Mesenchymal stem cell (in vitro differentiated cells and primary cell): Measurements from ENCODE around the gene POLR3K.

Source experiments
- DNase-seq: peaks from one replicate; pipeline ENCODE4 v3.0.0-alpha.2; 2013
- H2AFZ ChIP-seq: one replicate; pipeline ENCODE4 v1.6.1; 2013; ENCODE audit warnings: low read depth, mild to moderate bottlenecking, control low read depth, inconsistent platforms, low read length, moderate library complexity
- H2AK5ac ChIP-seq: 2 replicates; pipeline ENCODE4 v1.6.1; 2013; ENCODE audit warnings: low read length, moderate library complexity, mild to moderate bottlenecking, inconsistent platforms; ENCODE audit not compliant: severe bottlenecking
- H2BK120ac ChIP-seq: one replicate; pipeline ENCODE4 v1.6.1; 2013; ENCODE audit warnings: low read depth, mild to moderate bottlenecking, inconsistent platforms, low read length, moderate library complexity
- H2BK12ac ChIP-seq, 2 experiments: one replicate each; pipeline ENCODE4 v1.6.1; 2013; ENCODE audit warnings: inconsistent platforms in 2 of 2, low read length in 2 of 2, mild to moderate bottlenecking in 2 of 2, moderate library complexity in 2 of 2, control low read depth in 1 of 2
- H2BK15ac ChIP-seq: one replicate; pipeline ENCODE4 v1.6.1; 2013; ENCODE audit warnings: mild to moderate bottlenecking, low read depth, inconsistent platforms; ENCODE audit not compliant: poor library complexity, severe bottlenecking
- H2BK5ac ChIP-seq: 2 replicates; pipeline ENCODE4 v1.6.1; 2013; ENCODE audit warnings: low read depth, mild to moderate bottlenecking, low read length, control low read depth, inconsistent platforms; ENCODE audit not compliant: poor library complexity, severe bottlenecking
- H3K14ac ChIP-seq, 2 experiments: one replicate each; pipeline ENCODE4 v1.6.1; 2013; ENCODE audit warnings: inconsistent platforms in 2 of 2, low read length in 2 of 2, control low read depth in 1 of 2, mild to moderate bottlenecking in 1 of 2, moderate library complexity in 1 of 2
- H3K18ac ChIP-seq, 2 experiments: one replicate each; pipeline ENCODE4 v1.6.1; 2013; ENCODE audit warnings: inconsistent platforms in 2 of 2, low read length in 2 of 2, control low read depth in 1 of 2, low read depth in 1 of 2, mild to moderate bottlenecking in 1 of 2
- H3K23ac ChIP-seq, 2 experiments: one replicate each; pipeline ENCODE4 v1.6.1; 2013; ENCODE audit warnings: inconsistent platforms in 2 of 2, low read length in 2 of 2, mild to moderate bottlenecking in 2 of 2, moderate library complexity in 2 of 2, control low read depth in 1 of 2
- H3K27ac ChIP-seq: 2 replicates; pipeline ENCODE4 v1.5.1; 2013; ENCODE audit warnings: mild to moderate bottlenecking, moderate library complexity, low read length, control low read depth, inconsistent platforms; ENCODE audit not compliant: poor library complexity, severe bottlenecking
- H3K27me3 ChIP-seq, 2 experiments: 2 replicates each; pipeline versions ENCODE4 v1.6.1 to v1.7.0; 2013; ENCODE audit warnings: low read length in 2 of 2, mild to moderate bottlenecking in 2 of 2, moderate library complexity in 2 of 2, control low read depth in 1 of 2, inconsistent platforms in 1 of 2; ENCODE audit not compliant: control insufficient read depth in 1 of 2, insufficient read depth in 1 of 2
- H3K36me3 ChIP-seq, 2 experiments: 2 replicates each; pipeline versions ENCODE4 v1.6.1 to v1.7.0; 2013; ENCODE audit warnings: low read length in 2 of 2, control low read depth in 1 of 2, inconsistent platforms in 1 of 2, low read depth in 1 of 2, mild to moderate bottlenecking in 1 of 2; ENCODE audit not compliant: insufficient read depth in 2 of 2, control insufficient read depth in 1 of 2
- H3K4ac ChIP-seq, 2 experiments: one replicate each; pipeline ENCODE4 v1.6.1; 2013; ENCODE audit warnings: inconsistent platforms in 2 of 2, low read length in 2 of 2, mild to moderate bottlenecking in 2 of 2, moderate library complexity in 2 of 2, control low read depth in 1 of 2, low read depth in 1 of 2
- H3K4me1 ChIP-seq: 2 replicates; pipeline ENCODE4 v1.6.1; 2013; ENCODE audit warnings: low read depth, low read length, control low read depth; ENCODE audit not compliant: control insufficient read depth, insufficient read depth
- H3K4me2 ChIP-seq: 2 replicates; pipeline ENCODE4 v1.6.1; 2013; ENCODE audit warnings: low read length, mild to moderate bottlenecking, inconsistent platforms; ENCODE audit not compliant: poor library complexity, severe bottlenecking
- H3K4me3 ChIP-seq, 2 experiments: 2 replicates each; pipeline versions ENCODE4 v1.5.1 to v1.7.0; 2013; ENCODE audit warnings: low read length in 2 of 2, mild to moderate bottlenecking in 2 of 2, control low read depth in 1 of 2, low read depth in 1 of 2; ENCODE audit not compliant: insufficient read depth in 1 of 2
- H3K79me1 ChIP-seq: replicated peaks from 2 replicates; pipeline ENCODE4 v1.6.1; 2013; ENCODE audit warnings: mild to moderate bottlenecking, control low read depth, low read length, inconsistent platforms; ENCODE audit not compliant: poor library complexity, severe bottlenecking
- H3K9ac ChIP-seq: 2 replicates; pipeline ENCODE4 v1.7.0; 2013; ENCODE audit warnings: mild to moderate bottlenecking, low read length, moderate library complexity
- H3K9me3 ChIP-seq: 2 replicates; pipeline ENCODE4 v1.7.0; 2013; ENCODE audit warnings: mild to moderate bottlenecking, low read length; ENCODE audit not compliant: control insufficient read depth
- H4K8ac ChIP-seq: one replicate; pipeline ENCODE4 v1.6.1; 2013; ENCODE audit warnings: inconsistent platforms, mild to moderate bottlenecking, low read length, moderate library complexity
- H4K91ac ChIP-seq: one replicate; pipeline ENCODE4 v1.6.1; 2013; ENCODE audit warnings: mild to moderate bottlenecking, low read length, inconsistent platforms
- WGBS: methylation state at CpG from one replicate; pipeline ENCODE4 v1.1.7; 2013; ENCODE audit warnings: mixed read lengths; 5-methylcytosine and 5-hydroxymethylcytosine counted together

POLR3K gene

DNA sequence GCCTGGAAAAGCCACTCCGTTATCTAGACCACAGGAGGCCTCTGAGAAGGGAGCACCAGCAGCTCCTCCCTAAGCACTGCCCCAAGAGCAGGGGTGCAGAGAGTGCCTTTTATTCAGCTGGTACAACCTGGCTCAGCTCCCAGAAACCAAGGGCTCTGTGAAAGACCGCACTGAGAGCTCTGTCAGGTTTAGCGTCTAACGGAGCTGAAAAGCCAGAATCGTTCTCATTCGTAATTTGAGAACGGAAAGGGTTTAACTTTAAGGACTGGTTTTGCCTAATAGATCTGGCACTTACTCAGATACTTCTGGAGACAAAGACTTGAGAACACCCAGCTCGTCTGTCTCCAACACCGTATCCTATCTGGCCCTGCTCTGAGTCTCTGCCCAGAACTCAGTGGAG lies 38.1 kb upstream of the POLR3K start:
- Histone ChIP-seq H3K4me2 (no peak overlapping the region), H3K36me3 (peaks cover 82 to 83% of the 10 kb centered on the region in 2 experiments), H3K4me3 (no peak overlapping the region), H3K4me1 (peaks cover 39% of the 10 kb centered on the region), H3K14ac (no peak overlapping the region), H2BK5ac (no peak overlapping the region), H3K23ac (no peak overlapping the region), H2BK120ac (no peak overlapping the region), H2AFZ (no peak overlapping the region), H2BK12ac (no peak overlapping the region), H3K27me3 (no peaks in the 10 kb centered on the region), H2AK5ac (no peak overlapping the region), H3K18ac (no peak overlapping the region), H3K9ac (no peak overlapping the region), H2BK15ac (no peak overlapping the region), H4K8ac (no peak overlapping the region), H4K91ac (no peak overlapping the region), H3K79me1 (peaks cover 41% of the 10 kb centered on the region), H3K9me3 (no peaks in the 10 kb centered on the region), H3K4ac (no peak overlapping the region), H3K27ac (no peak overlapping the region)
- 95% methylated on average over 9 of the region's 9 CpGs for WGBS
- no peak for DNase-seq

DNA sequence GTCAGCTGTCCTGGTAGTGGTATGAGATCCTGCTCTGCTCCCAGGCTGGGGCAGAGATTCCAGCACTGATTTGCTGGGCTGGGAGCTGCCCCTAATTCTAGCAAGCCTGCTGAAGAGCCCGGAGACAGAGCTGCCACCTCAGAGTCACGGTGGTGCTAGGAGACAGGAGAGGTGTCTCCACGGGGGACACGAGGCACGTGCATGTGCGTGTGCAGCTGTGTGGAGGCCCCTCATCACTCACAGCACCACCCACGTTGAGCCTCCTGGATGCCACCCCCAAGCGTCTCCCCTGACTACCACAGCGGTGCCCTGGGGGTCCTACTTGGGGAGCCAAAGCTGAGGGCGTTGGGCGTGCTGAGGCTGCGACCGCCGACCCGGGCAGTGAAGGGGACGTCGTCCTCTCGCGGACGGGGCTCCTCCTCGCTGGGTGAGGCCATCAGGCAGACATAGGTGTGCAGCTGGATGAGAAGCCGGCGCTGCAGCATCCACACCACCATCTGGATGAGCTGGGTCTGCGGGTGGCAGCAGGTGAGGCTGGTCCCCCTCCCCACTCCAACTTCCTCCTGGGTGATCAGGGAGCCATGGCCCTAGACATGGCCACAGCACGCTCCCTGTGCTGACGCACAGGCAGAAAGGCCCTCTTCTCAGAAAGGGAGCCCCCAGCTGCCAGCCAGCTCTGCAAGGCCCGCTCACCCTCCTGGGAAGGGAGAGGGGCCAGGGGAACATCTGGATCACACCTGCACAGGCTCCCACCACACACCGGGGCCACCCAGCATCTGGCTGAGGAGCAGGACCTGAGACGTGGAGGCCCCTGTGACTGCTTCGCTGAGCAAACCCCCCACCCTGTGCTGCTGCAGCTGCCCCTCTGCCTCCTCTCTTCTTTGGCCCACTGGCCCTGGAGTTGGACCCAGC lies 36.2 kb upstream of the POLR3K start:
- H3K18ac ChIP-seq = no peak overlapping the region
- no peak overlapping the region for H3K9ac ChIP-seq
- H3K4me3 ChIP-seq = no peak overlapping the region
- H2BK5ac ChIP-seq = no peak overlapping the region
- H3K4me2 ChIP-seq = no peak overlapping the region
- peaks cover 84 to 87% of the 10 kb centered on the region in 2 experiments for H3K36me3 ChIP-seq
- H4K8ac ChIP-seq = no peak overlapping the region
- H3K27me3 ChIP-seq = no peaks in the 10 kb centered on the region
- H2AK5ac ChIP-seq = no peak overlapping the region
- no peaks in the 10 kb centered on the region for H3K9me3 ChIP-seq
- H4K91ac ChIP-seq = no peak overlapping the region
- H2BK120ac ChIP-seq = no peak overlapping the region
- peaks cover 54% of the 10 kb centered on the region for H3K4me1 ChIP-seq
- no peak overlapping the region for H3K27ac ChIP-seq
- H2AFZ ChIP-seq = no peak overlapping the region
- no peak overlapping the region for H3K4ac ChIP-seq
- no peak for DNase-seq
- H3K14ac ChIP-seq = no peak overlapping the region
- H2BK12ac ChIP-seq = no peak overlapping the region
- H2BK15ac ChIP-seq = no peak overlapping the region
- H3K23ac ChIP-seq = no peak overlapping the region
- H3K79me1 ChIP-seq = peaks cover 33% of the 10 kb centered on the region
- WGBS = 95% methylated on average over 30 of the region's 30 CpGs

DNA sequence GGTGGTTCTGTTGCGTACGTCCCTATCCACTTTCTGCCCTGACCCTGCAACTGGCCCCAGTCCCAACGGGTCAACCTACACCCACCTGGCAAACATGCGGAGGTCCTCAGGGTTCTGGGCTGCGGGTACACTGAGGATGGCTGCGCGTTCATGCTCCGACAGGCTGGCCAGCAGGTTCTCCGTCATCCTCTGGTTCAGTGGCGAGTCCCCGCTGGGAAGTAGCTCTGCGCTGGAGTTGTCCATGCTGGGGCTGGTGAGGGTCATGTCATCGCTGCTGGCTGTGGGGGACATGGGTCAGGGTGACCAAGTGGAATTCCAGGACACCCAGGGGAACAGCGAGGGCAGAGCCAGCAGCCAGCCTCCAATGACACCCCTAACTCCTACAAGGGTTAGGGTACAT lies 35.2 kb upstream of the POLR3K start:
- Histone ChIP-seq H3K27me3 (no peaks in the 10 kb centered on the region), H3K9me3 (no peaks in the 10 kb centered on the region), H2BK120ac (no peak overlapping the region), H3K9ac (no peak overlapping the region), H3K36me3 (peaks cover 77 to 86% of the 10 kb centered on the region in 2 experiments), H2AK5ac (no peak overlapping the region), H3K4ac (no peak overlapping the region), H2BK15ac (no peak overlapping the region), H3K79me1 (peaks cover 28% of the 10 kb centered on the region), H2BK12ac (no peak overlapping the region), H3K23ac (no peak overlapping the region), H3K4me3 (no peak overlapping the region), H3K4me1 (peaks cover 55% of the 10 kb centered on the region), H2AFZ (no peak overlapping the region), H2BK5ac (no peak overlapping the region), H3K4me2 (no peak overlapping the region), H3K14ac (no peak overlapping the region), H4K91ac (no peak overlapping the region), H4K8ac (no peak overlapping the region), H3K18ac (no peak overlapping the region), H3K27ac (no peak overlapping the region)
- 93% methylated on average over 14 of the region's 14 CpGs for whole genome bisulfite sequencing
- DNase-seq = no peak

DNA sequence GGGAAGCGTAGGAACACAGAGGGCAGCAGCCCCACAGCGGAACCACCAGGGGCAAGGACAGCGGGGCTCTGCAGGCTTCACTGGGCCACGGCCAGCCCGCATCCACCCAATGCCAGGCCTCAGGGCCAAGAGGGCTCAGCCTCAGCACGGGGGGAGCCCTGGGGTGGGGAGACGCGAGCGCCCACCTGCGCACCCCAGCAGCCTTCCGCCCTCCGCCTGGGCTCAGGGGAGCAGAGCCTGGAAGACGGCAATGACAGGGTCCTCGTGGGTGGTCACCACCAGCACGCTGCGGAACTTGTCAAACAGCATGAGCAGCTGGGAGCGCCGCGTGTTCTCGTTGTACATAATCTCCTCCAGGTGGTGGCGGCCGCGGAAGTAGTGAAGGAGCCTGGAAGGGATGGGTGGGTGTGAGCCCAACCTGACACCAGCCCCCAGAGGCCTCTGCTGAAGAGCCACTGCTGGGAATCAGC lies 33.1 kb upstream of the POLR3K start:
- Histone ChIP-seq H4K8ac (no peak overlapping the region), H3K27ac (no peak overlapping the region), H3K14ac (peak overlapping the region in 1 of 2 experiments; percentile 7), H3K9ac (no peak overlapping the region), H2BK12ac (peak overlapping the region in 1 of 2 experiments; percentile 39), H3K79me1 (peaks cover 28% of the 10 kb centered on the region), H2AK5ac (peak overlapping the region; percentile 36), H2BK120ac (no peak overlapping the region), H3K27me3 (no peaks in the 10 kb centered on the region), H3K4ac (no peak overlapping the region), H3K4me1 (peaks cover 53% of the 10 kb centered on the region), H3K36me3 (peaks cover 72 to 75% of the 10 kb centered on the region in 2 experiments), H2AFZ (no peak overlapping the region), H4K91ac (no peak overlapping the region), H3K4me2 (no peak overlapping the region), H2BK5ac (no peak overlapping the region), H3K18ac (peak overlapping the region in 1 of 2 experiments; percentile 65), H3K4me3 (no peak overlapping the region), H2BK15ac (no peak overlapping the region), H3K9me3 (no peaks in the 10 kb centered on the region), H3K23ac (no peak overlapping the region)
- 91% methylated on average over 23 of the region's 23 CpGs for WGBS
- DNase-seq = no peak
